Measurements from ENCODE around the gene RSPH3.

DNA sequence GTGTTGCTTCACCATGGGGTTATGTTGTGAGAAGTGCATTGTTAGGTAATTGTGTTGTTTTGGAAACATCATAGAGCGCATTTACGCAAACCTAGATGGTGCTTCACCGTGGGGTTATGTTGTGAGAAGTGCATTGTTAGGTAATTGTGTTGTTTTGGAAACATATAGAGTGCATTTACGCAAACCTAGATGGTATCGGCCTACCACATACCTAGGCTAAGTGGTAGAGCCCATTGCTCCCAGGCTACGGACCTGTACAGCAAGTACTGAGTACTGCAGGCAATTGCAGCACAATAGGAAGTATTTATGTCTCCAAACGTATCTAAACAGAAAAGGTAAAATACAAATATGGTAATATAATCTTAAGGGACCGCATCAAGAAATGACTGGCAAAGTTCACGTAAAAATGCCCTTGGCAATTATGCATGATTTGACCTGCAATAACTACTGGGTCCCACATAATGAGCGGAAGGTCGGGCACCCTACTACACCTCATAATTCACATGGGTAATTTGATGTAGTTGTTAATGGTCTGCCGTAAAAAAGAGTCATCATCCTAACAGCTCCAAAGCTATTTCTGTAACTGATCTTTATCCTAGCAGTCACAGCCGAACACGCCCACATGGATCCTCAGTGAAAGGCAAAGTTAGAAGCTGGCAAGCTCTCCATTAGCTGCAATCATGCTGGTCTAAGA is 76.0 kb downstream of the RSPH3 start:
- TF ChIP-seq EP300 (IDR thresholded peaks at IDR 0.05; ENCODE audit: borderline replicate concordance in 1 of 2, low read depth in 1 of 2, low read length in 1 of 2) (no peak), GATA2 (CRISPR knock-in tag; IDR thresholded peaks at IDR 0.05) (no peak), EZH2phosphoT487 (IDR thresholded peaks at IDR 0.05; ENCODE audit: borderline replicate concordance, low read depth) (no peak), ZBTB33 (IDR thresholded peaks at IDR 0.05; ENCODE audit: borderline replicate concordance, low read depth) (no peak), POLR2AphosphoS5 (IDR thresholded peaks at IDR 0.05; ENCODE audit: low read depth, low read length) (no peak), CTCF (IDR thresholded peaks at IDR 0.05) (no peak), REST (IDR thresholded peaks at IDR 0.05; ENCODE audit: low read depth, low read length) (no peak), TAF1 (IDR thresholded peaks at IDR 0.05; ENCODE audit: borderline replicate concordance, low read depth, low read length) (no peak), NRF1 (IDR thresholded peaks at IDR 0.05; ENCODE audit: low read depth, low read length) (no peak), RAD21 (IDR thresholded peaks at IDR 0.05; ENCODE audit: low read length) (no peak), TEAD4 (IDR thresholded peaks at IDR 0.05; ENCODE audit: borderline replicate concordance, insufficient read depth) (no peak)
- TF ChIP-seq, protein P1, sequence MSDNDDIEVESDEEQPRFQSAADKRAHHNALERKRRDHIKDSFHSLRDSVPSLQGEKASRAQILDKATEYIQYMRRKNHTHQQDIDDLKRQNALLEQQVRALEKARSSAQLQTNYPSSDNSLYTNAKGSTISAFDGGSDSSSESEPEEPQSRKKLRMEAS (IDR thresholded peaks at IDR 0.05; ENCODE audit: low read depth), result no peak

Measured in SK-N-SH (cell line).